Measurements from ENCODE around the gene NUP85. TPM values are rescaled to one million over a fixed set of nuclear protein-coding genes. Genes with fewer than 3 reads are reported as not detected.

The NUP85 gene
- total RNA-seq, 3 donors from 2014 or later, result 37.1 to 40.2 (median 37.7) TPM

GRCh38 chr17:75265614-75266315 lies 60.3 kb downstream of the NUP85 start:
- H3K4me3 ChIP-seq, result no peak overlapping the region
- H3K4me1 ChIP-seq, result peaks cover 0 to 4% of the 10 kb centered on the region in 2 donors
- no peaks in the 10 kb centered on the region for H3K36me3 ChIP-seq
- no peak overlapping the region for H3K27ac ChIP-seq
- intact Hi-C loops (cut with DNase I; ENCODE audit: low total_unique reads), result no loop called here
- no peaks in the 10 kb centered on the region for H3K27me3 ChIP-seq
- H3K9me3 ChIP-seq, result no peaks in the 10 kb centered on the region
- no peak for DNase-seq (ENCODE audit: low spot score in 2 of 2)
- TF ChIP-seq POLR2AphosphoS5 (IDR thresholded peaks at IDR 0.05) (no peak), POLR2A (IDR thresholded peaks at IDR 0.05) (no peak), CTCF (IDR thresholded peaks at IDR 0.05) (no peak)

GRCh38 chr17:75266316-75267152 lies 61.1 kb downstream of the NUP85 start:
- TF ChIP-seq CTCF (IDR thresholded peaks at IDR 0.05), result no peak
- no peak for TF ChIP-seq POLR2A (IDR thresholded peaks at IDR 0.05)
- no peak for TF ChIP-seq POLR2AphosphoS5 (IDR thresholded peaks at IDR 0.05)
- Histone ChIP-seq H3K27ac (no peak overlapping the region), H3K4me1 (peaks cover 0 to 4% of the 10 kb centered on the region in 2 donors), H3K36me3 (no peaks in the 10 kb centered on the region), H3K9me3 (no peaks in the 10 kb centered on the region), H3K27me3 (no peaks in the 10 kb centered on the region), H3K4me3 (no peak overlapping the region)
- intact Hi-C loops (cut with DNase I; ENCODE audit: low total_unique reads), result no loop called here
- DNase-seq (ENCODE audit: low spot score in 2 of 2), result no peak

- Histone ChIP-seq H3K27me3 (no peaks in the 10 kb centered on the region), H3K36me3 (no peaks in the 10 kb centered on the region), H3K27ac (peak overlapping the region in 1 of 2 donors; percentile 7), H3K4me1 (peaks cover 5 to 6% of the 10 kb centered on the region in 2 donors), H3K4me3 (no peak overlapping the region), H3K9me3 (no peaks in the 10 kb centered on the region)
- intact Hi-C loops (cut with DNase I; ENCODE audit: low total_unique reads), result no loop called here
- no peak for DNase-seq (ENCODE audit: low spot score in 2 of 2)
- TF ChIP-seq CTCF (IDR thresholded peaks at IDR 0.05), result no peak
- TF ChIP-seq POLR2A (IDR thresholded peaks at IDR 0.05), result no peak
- TF ChIP-seq POLR2AphosphoS5 (IDR thresholded peaks at IDR 0.05), result no peak
Observed at GRCh38 chr17:75267153-75267410, 61.6 kb downstream of the NUP85 start.

- Histone ChIP-seq H3K27me3 (no peaks in the 10 kb centered on the region), H3K27ac (peak overlapping the region in 1 of 2 donors; percentile 7), H3K4me3 (no peak overlapping the region), H3K36me3 (no peaks in the 10 kb centered on the region), H3K4me1 (peaks cover 5 to 8% of the 10 kb centered on the region in 2 donors), H3K9me3 (no peaks in the 10 kb centered on the region)
- no peak for TF ChIP-seq CTCF (IDR thresholded peaks at IDR 0.05)
- no peak for TF ChIP-seq POLR2A (IDR thresholded peaks at IDR 0.05)
- no peak for TF ChIP-seq POLR2AphosphoS5 (IDR thresholded peaks at IDR 0.05)
- intact Hi-C loops (cut with DNase I; ENCODE audit: low total_unique reads), result no loop called here
- DNase-seq (ENCODE audit: low spot score in 2 of 2), result no peak
Observed at GRCh38 chr17:75267411-75268232, 62.1 kb downstream of the NUP85 start.
